Measurements from ENCODE around the gene MESP2.

GRCh38 chr15:89750560-89751542 lies 25.3 kb upstream of the MESP2 start, which contains the start of gene MESP1:
- TF ChIP-seq JUN (IDR thresholded peaks at IDR 0.05; ENCODE audit: borderline replicate concordance, low read depth, low read length) (no peak), JUN (CRISPR knock-in tag; IDR thresholded peaks at IDR 0.05; ENCODE audit: borderline replicate concordance) (no peak), E2F8 (IDR thresholded peaks at IDR 0.05; ENCODE audit: low read depth, partially characterized antibody) (no peak), NCOA2 (IDR thresholded peaks at IDR 0.05; ENCODE audit: partially characterized antibody in 2 of 2) (no peak), MXD1 (CRISPR knock-in tag; IDR thresholded peaks at IDR 0.05; ENCODE audit: borderline replicate concordance, poor library complexity, severe bottlenecking) (no peak), NR2C1 (IDR thresholded peaks at IDR 0.05) (no peak), NR2C1 (tag; IDR thresholded peaks at IDR 0.05) (no peak)
